ENCODE data around the gene HSPG2. TPM values are rescaled to one million over a fixed set of nuclear protein-coding genes. Genes with fewer than 3 reads are reported as not detected.

HSPG2 gene
- total and polyA plus RNA-seq, 2 experiments from 2014 or later, result 62.3 to 193 TPM

DNA sequence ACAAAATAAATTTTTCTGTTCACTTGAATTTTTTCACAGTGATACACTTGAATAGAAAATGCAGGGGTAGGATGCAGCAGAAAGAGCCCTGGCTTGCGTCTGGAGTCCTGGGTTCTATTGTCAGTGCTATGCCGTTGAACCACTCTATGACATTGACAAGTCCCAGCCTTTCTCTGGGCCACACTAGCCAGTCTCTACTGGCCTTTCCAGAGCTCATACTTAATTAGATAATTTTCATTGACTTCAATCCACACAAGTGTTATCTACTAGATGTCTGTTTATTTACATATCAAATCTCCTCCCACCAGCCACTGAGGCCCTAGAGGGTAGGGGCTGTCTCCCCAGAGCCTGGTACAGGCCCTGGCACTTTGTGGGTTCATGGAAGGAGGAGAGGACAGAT, 24.2 kb upstream of the HSPG2 start:
- TF ChIP-seq, protein P1, sequence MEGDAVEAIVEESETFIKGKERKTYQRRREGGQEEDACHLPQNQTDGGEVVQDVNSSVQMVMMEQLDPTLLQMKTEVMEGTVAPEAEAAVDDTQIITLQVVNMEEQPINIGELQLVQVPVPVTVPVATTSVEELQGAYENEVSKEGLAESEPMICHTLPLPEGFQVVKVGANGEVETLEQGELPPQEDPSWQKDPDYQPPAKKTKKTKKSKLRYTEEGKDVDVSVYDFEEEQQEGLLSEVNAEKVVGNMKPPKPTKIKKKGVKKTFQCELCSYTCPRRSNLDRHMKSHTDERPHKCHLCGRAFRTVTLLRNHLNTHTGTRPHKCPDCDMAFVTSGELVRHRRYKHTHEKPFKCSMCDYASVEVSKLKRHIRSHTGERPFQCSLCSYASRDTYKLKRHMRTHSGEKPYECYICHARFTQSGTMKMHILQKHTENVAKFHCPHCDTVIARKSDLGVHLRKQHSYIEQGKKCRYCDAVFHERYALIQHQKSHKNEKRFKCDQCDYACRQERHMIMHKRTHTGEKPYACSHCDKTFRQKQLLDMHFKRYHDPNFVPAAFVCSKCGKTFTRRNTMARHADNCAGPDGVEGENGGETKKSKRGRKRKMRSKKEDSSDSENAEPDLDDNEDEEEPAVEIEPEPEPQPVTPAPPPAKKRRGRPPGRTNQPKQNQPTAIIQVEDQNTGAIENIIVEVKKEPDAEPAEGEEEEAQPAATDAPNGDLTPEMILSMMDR (IDR thresholded peaks at IDR 0.05; ENCODE audit: low read depth, low read length), result no peak
- no peaks in the 10 kb centered on the region for H3K36me3 ChIP-seq
- H3K4me3 ChIP-seq, result no peak overlapping the region
- no peaks in the 10 kb centered on the region for H3K9me3 ChIP-seq (ENCODE audit: low read depth)
- H3K4me1 ChIP-seq (ENCODE audit: low read depth), result peaks cover 7% of the 10 kb centered on the region
- no peak for DNase-seq (ENCODE audit: low read depth in 1 of 2, low spot score in 1 of 2)
- H3K27me3 ChIP-seq, result no peaks in the 10 kb centered on the region
- no peak overlapping the region for H3K27ac ChIP-seq

DNA sequence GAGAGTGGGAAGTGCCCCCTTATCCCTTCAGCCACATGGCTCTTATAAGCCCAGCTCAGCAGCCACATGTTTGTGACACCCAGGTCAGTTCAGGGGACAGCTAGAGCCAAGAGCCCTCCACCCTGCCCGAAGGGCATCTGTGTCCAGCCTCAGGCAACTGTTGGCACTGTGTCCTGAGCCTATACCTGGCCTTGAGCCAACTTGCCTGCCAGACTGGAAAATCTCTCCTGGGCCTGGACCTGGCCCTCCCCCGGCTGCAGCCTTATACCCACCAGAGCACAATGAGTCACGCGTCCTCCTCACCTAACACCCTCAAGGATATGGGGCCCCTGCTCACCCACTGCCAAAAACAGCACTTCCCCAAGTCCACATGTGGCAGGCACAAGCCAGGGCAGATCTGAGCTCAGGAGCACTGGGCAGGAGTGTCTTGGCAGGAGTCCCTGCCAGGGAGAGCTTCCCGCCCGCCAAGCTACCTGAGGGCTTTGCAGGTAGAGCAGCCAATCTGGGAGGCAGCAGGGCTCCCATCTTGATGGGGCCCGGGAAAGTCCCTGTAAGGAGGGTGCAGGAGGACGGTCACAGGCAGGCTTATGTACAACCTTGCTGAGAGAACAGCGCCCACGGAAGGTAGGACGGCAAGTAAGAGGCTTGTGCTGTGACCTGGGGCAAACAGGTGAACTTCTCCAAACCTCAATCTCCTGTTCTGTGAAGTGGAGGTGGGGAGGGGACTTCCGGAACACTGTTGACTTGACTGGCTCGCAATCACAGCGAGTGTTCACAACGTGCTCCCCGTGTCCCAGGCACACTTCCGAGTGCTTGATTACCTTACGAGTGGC, 19.8 kb upstream of the HSPG2 start:
- Histone ChIP-seq H3K36me3 (no peaks in the 10 kb centered on the region), H3K27me3 (no peaks in the 10 kb centered on the region), H3K4me1 (ENCODE audit: low read depth) (peaks cover 19% of the 10 kb centered on the region), H3K9me3 (ENCODE audit: low read depth) (no peaks in the 10 kb centered on the region), H3K27ac (no peak overlapping the region), H3K4me3 (no peak overlapping the region)
- TF ChIP-seq, protein P1 (IDR thresholded peaks at IDR 0.05; ENCODE audit: low read depth, low read length), result no peak
- DNase-seq (ENCODE audit: low read depth in 1 of 2, low spot score in 1 of 2), result peak; percentile 51 to 61

DNA sequence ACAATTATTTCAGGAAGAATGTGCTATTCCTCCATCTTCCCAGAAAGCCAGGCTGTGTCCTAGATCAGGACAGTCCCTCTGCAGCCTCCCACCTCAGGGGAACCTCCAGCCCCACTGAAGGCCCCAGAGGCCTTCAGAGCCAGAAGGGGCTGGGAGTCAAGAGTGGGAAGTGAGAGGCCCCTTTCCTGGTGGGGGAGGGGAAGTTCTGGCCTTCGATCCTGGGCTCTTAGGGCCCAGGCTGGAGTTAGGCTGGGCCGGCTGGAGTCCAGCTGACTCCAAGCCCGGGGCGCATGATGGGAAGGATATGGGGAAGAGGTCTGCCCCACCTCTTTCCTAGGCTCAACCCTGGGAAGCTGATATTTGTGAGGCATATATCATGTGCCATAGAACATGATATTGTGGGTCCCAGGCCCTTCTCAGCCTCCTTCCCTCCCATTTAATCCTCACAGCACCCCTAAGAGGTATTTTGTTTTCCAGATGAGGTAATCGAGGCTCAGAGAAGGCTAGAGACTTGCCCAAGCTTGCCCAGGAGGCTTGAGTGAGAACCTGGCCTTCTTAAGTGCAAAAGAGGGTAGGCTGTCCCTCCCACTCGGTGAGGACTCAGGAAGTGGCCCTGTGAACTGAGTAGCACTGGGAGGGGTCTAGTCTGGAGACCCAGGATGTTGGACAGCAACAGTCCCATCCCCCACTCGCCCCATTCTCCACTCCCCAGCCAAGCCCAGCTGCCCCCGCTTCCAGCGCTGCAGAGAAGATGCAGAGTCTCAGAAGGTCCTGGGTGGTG, 18.6 kb upstream of the HSPG2 start:
- peaks cover 19% of the 10 kb centered on the region for H3K4me1 ChIP-seq (ENCODE audit: low read depth)
- no peaks in the 10 kb centered on the region for H3K36me3 ChIP-seq
- H3K4me3 ChIP-seq, result no peak overlapping the region
- no peaks in the 10 kb centered on the region for H3K9me3 ChIP-seq (ENCODE audit: low read depth)
- TF ChIP-seq, protein P1 (IDR thresholded peaks at IDR 0.05; ENCODE audit: low read depth, low read length), result no peak
- DNase-seq (ENCODE audit: low read depth in 1 of 2, low spot score in 1 of 2), result no peak
- H3K27ac ChIP-seq, result peak overlapping the region; percentile 54
- H3K27me3 ChIP-seq, result no peaks in the 10 kb centered on the region

DNA sequence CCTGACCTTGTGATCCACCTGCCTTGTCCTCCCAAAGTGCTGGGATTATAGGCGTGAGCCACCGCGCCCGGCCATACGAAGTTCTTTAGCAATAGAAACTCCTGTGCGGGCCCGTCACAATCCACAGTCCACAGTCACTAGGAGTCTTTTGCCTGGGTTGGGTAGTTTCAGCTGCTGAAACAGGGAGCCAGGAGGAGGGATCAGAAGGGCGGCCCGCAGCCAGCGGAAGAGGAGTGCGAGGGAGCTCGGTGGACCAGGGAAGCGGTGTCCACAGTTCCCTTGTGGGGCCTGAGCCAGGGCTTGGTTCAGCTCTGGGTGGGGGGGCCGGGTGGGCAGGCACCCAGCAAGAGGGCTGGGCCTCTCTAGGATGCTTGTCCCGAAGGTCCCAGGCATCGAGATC, 17.9 kb upstream of the HSPG2 start:
- Histone ChIP-seq H3K27me3 (no peaks in the 10 kb centered on the region), H3K36me3 (no peaks in the 10 kb centered on the region), H3K9me3 (ENCODE audit: low read depth) (no peaks in the 10 kb centered on the region), H3K4me3 (no peak overlapping the region), H3K4me1 (ENCODE audit: low read depth) (peaks cover 19% of the 10 kb centered on the region), H3K27ac (peak overlapping the region; percentile 54)
- TF ChIP-seq, protein P1 (IDR thresholded peaks at IDR 0.05; ENCODE audit: low read depth, low read length), result no peak
- no peak for DNase-seq (ENCODE audit: low read depth in 1 of 2, low spot score in 1 of 2)

DNA sequence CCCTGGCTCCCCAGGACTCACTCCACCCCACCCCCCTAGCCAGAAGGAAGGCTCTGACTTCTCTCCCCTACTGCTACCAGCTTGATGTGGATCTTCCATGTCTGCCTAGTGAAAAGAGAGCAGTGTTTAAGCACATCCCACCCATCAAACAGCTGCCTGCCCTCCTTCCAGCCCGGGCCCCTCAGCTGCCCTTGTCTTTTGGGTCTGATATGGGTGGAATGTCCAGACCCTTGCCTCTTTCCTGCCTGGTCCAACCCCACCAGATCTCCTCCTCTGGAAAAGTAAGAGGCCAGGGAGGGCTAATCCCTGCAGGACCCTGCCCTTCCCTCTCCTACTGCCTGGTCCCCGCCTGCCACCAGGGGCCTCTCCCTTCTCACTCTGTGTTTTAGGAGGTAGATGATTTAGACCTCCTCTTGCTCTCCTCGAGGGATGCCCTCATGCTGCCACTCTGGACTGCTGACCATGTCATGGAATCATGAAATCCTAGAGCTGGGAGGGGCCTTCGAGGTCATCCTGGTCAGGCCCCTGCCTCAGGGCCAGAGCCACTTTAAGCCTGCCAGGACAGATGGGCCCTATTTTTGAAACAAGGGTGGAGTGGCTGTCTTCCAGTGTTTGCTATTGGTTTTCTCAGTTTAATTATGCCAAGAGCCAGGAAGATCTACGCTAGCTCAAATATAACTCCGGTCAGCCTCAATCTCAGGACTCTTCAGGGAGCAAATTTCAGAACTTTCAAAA, 15.8 kb upstream of the HSPG2 start:
- no peaks in the 10 kb centered on the region for H3K36me3 ChIP-seq
- DNase-seq (ENCODE audit: low read depth in 1 of 2, low spot score in 1 of 2), result no peak
- H3K27ac ChIP-seq, result no peak overlapping the region
- peaks cover 25% of the 10 kb centered on the region for H3K4me1 ChIP-seq (ENCODE audit: low read depth)
- H3K4me3 ChIP-seq, result no peak overlapping the region
- H3K9me3 ChIP-seq (ENCODE audit: low read depth), result no peaks in the 10 kb centered on the region
- TF ChIP-seq, protein P1 (IDR thresholded peaks at IDR 0.05; ENCODE audit: low read depth, low read length), result no peak
- no peaks in the 10 kb centered on the region for H3K27me3 ChIP-seq

Measured in cardiac muscle cell (in vitro differentiated cells and primary cell).